Nephron progenitor cell (in vitro differentiated cells): ENCODE measurements around the gene CELF4.

Experiments used
- DNase-seq: peaks from one replicate; pipeline ENCODE4 v3.0.0; 2021
- H3K27ac Mint-ChIP-seq: 2 replicates; pipeline ENCODE4 v1.8.0; 2021; ENCODE audit warnings: mild to moderate bottlenecking, moderate library complexity, mixed read lengths
- H3K27me3 Mint-ChIP-seq: 2 replicates; pipeline ENCODE4 v1.8.0; 2021; ENCODE audit warnings: mild to moderate bottlenecking, low read depth, mixed read lengths; ENCODE audit not compliant: poor library complexity
- H3K36me3 Mint-ChIP-seq: 2 replicates; pipeline ENCODE4 v1.8.0; 2021; ENCODE audit warnings: low read depth, mixed read lengths
- H3K4me1 Mint-ChIP-seq: 2 replicates; pipeline ENCODE4 v1.8.0; 2021; ENCODE audit warnings: mixed read lengths
- H3K4me3 Mint-ChIP-seq: 2 replicates; pipeline ENCODE4 v1.8.0; 2021; ENCODE audit warnings: mild to moderate bottlenecking, moderate library complexity, mixed read lengths
- H3K9me3 Mint-ChIP-seq: 2 replicates; pipeline ENCODE4 v1.8.0; 2021; ENCODE audit warnings: mild to moderate bottlenecking, moderate library complexity, mixed read lengths
- CTCF ChIP-seq: fragments of 200-600 bp; sonication (generic); IDR thresholded peaks from 2 replicates; pipeline ENCODE4 v1.5.0; 2021; ENCODE audit warnings: antibody characterized with exemption

Gene CELF4

GRCh38 chr18:37261988-37262387 is 303.6 kb downstream of the CELF4 start:
- Mint-ChIP-seq H3K27me3 (peaks cover 34% of the 10 kb centered on the region), H3K36me3 (no peaks in the 10 kb centered on the region), H3K27ac (no peak overlapping the region), H3K4me1 (peaks cover 15% of the 10 kb centered on the region), H3K9me3 (no peaks in the 10 kb centered on the region), H3K4me3 (no peak overlapping the region)
- no peak for DNase-seq
- TF ChIP-seq CTCF: no peak

GRCh38 chr18:37261246-37261840 is 304.3 kb downstream of the CELF4 start:
- no peak for DNase-seq
- no peak for TF ChIP-seq CTCF
- peaks cover 19% of the 10 kb centered on the region for H3K4me1 Mint-ChIP-seq
- no peaks in the 10 kb centered on the region for H3K36me3 Mint-ChIP-seq
- no peak overlapping the region for H3K27ac Mint-ChIP-seq
- peaks cover 38% of the 10 kb centered on the region for H3K27me3 Mint-ChIP-seq
- H3K4me3 Mint-ChIP-seq: no peak overlapping the region
- H3K9me3 Mint-ChIP-seq: no peaks in the 10 kb centered on the region

- Mint-ChIP-seq H3K27ac (peak overlapping the region; percentile 77), H3K9me3 (no peaks in the 10 kb centered on the region), H3K27me3 (peaks cover 45% of the 10 kb centered on the region), H3K36me3 (no peaks in the 10 kb centered on the region), H3K4me3 (no peak overlapping the region), H3K4me1 (peaks cover 19% of the 10 kb centered on the region)
- no peak for DNase-seq
- TF ChIP-seq CTCF: no peak
Observed at GRCh38 chr18:37260367-37261093, 305.1 kb downstream of the CELF4 start.

- no peak for TF ChIP-seq CTCF
- DNase-seq: no peak
- no peak overlapping the region for H3K27ac Mint-ChIP-seq
- H3K4me3 Mint-ChIP-seq: no peak overlapping the region
- no peaks in the 10 kb centered on the region for H3K36me3 Mint-ChIP-seq
- peaks cover 24% of the 10 kb centered on the region for H3K4me1 Mint-ChIP-seq
- H3K9me3 Mint-ChIP-seq: no peaks in the 10 kb centered on the region
- H3K27me3 Mint-ChIP-seq: peaks cover 51% of the 10 kb centered on the region
Observed at GRCh38 chr18:37259711-37260110, 305.9 kb downstream of the CELF4 start.

GRCh38 chr18:37258819-37259218 is 306.8 kb downstream of the CELF4 start:
- no peak for DNase-seq
- peaks cover 52% of the 10 kb centered on the region for H3K27me3 Mint-ChIP-seq
- no peak overlapping the region for H3K27ac Mint-ChIP-seq
- TF ChIP-seq CTCF: no peak
- peaks cover 27% of the 10 kb centered on the region for H3K4me1 Mint-ChIP-seq
- H3K4me3 Mint-ChIP-seq: no peak overlapping the region
- H3K36me3 Mint-ChIP-seq: no peaks in the 10 kb centered on the region
- no peaks in the 10 kb centered on the region for H3K9me3 Mint-ChIP-seq

GRCh38 chr18:37258131-37258530 is 307.5 kb downstream of the CELF4 start:
- Mint-ChIP-seq H3K27ac (no peak overlapping the region), H3K4me3 (no peak overlapping the region), H3K4me1 (peaks cover 27% of the 10 kb centered on the region), H3K9me3 (no peaks in the 10 kb centered on the region), H3K36me3 (no peaks in the 10 kb centered on the region), H3K27me3 (peaks cover 52% of the 10 kb centered on the region)
- no peak for DNase-seq
- no peak for TF ChIP-seq CTCF
